Fibroblast of lung (primary cell): ENCODE data around the gene TLCD4. TPM values are rescaled to one million over a fixed set of nuclear protein-coding genes. Genes with fewer than 3 reads are reported as not detected.

Experiments used
- DNase-seq, 2 donors: peaks; one replicate each; pipeline versions ENCODE4 v3.0.0 to v3.0.0-alpha.2; 2010; ENCODE audit warnings: low read depth in 2 of 2
- H2AFZ ChIP-seq: 2 replicates; pipeline ENCODE4 v1.5.1; 2012; ENCODE audit warnings: low read length, control low read depth, inconsistent platforms
- H3K27ac ChIP-seq: 2 replicates; pipeline ENCODE4 v1.5.1; 2011; ENCODE audit warnings: low read length, control low read depth; ENCODE audit not compliant: insufficient read depth
- H3K27me3 ChIP-seq: 2 replicates; pipeline ENCODE4 v1.5.1; 2011; ENCODE audit warnings: mild to moderate bottlenecking, low read length; ENCODE audit not compliant: control insufficient read depth, insufficient read depth
- H3K36me3 ChIP-seq: 2 replicates; pipeline ENCODE4 v1.5.1; 2011; ENCODE audit warnings: low read length; ENCODE audit not compliant: control insufficient read depth, insufficient read depth
- H3K4me1 ChIP-seq: 2 replicates; pipeline ENCODE4 v1.5.1; 2011; ENCODE audit warnings: low read length; ENCODE audit not compliant: control insufficient read depth, insufficient read depth; ENCODE audit errors: extremely low read depth
- H3K4me2 ChIP-seq: 2 replicates; pipeline ENCODE4 v1.5.1; 2011; ENCODE audit warnings: low read length, control low read depth; ENCODE audit not compliant: insufficient read depth; ENCODE audit errors: extremely low read depth
- H3K4me3 ChIP-seq, 4 experiments: fragments of 200-600 bp in 1 of 4; sonication (generic) in 1 of 4; replicated peaks in 1 of 4; 2 replicates each; pipeline ENCODE4 v1.5.1; 2011 to 2016; ENCODE audit warnings: low read length in 4 of 4, low read depth in 3 of 4, mild to moderate bottlenecking in 3 of 4, control low read depth in 2 of 4, inconsistent platforms in 1 of 4, mixed read lengths in 1 of 4; ENCODE audit not compliant: insufficient read depth in 1 of 4; ENCODE audit errors: control extremely low read depth in 1 of 4
- H3K79me2 ChIP-seq: 2 replicates; pipeline ENCODE4 v1.5.1; 2012; ENCODE audit warnings: mild to moderate bottlenecking, low read length, inconsistent platforms; ENCODE audit not compliant: control insufficient read depth, insufficient read depth
- H3K9ac ChIP-seq: 2 replicates; pipeline ENCODE4 v1.5.1; 2011; ENCODE audit warnings: mild to moderate bottlenecking, low read length, control low read depth; ENCODE audit not compliant: insufficient read depth
- H3K9me3 ChIP-seq: 2 replicates; pipeline ENCODE4 v1.5.1; 2012; ENCODE audit warnings: low read depth, low read length; ENCODE audit not compliant: control insufficient read depth, insufficient read depth
- H4K20me1 ChIP-seq: 2 replicates; pipeline ENCODE4 v1.5.1; 2011; ENCODE audit warnings: low read length; ENCODE audit not compliant: control insufficient read depth, insufficient read depth; ENCODE audit errors: extremely low read depth
- EZH2 ChIP-seq: IDR thresholded peaks from 2 replicates; pipeline ENCODE4 v1.5.1; 2012; ENCODE audit warnings: low read length, control low read depth, mild to moderate bottlenecking; ENCODE audit errors: missing control alignments
- polyA plus RNA-seq, 2 donors: library from polyadenylated mRNA; depleted of rRNA in 1 of 2; stranded (reverse) in 1 of 2; unstranded in 1 of 2; fragments of >200 nt; gene quantifications; 2 replicates each; pipeline ENCODE4 v1.2.1, GENCODE V29; 2011 to 2012; ENCODE audit warnings: missing spikeins in 1 of 2
- total RNA-seq: library from RNA; depleted of rRNA; stranded (reverse); fragments of >200 nt; gene quantifications from 2 replicates; pipeline ENCODE4 v1.2.1, GENCODE V29; 2014
- TF ChIP-seq, protein P1 (sequence below), 2 donors: IDR thresholded peaks in 1 of 2; conservative IDR thresholded peaks in 1 of 2; 1 replicate in 1 of 2; 2 replicates in 1 of 2; pipeline ENCODE4 v1.5.1; 2011 to 2012; ENCODE audit warnings: low read length in 2 of 2, control low read depth in 1 of 2, inconsistent platforms in 1 of 2, low read depth in 1 of 2, mild to moderate bottlenecking in 1 of 2

The TLCD4 gene
- total and polyA plus RNA-seq, 2 donors (not counting 1 experiment from before 2014, with no cell fraction given) = 1.5 to 2.1 TPM

- Histone ChIP-seq H3K36me3 (no peaks in the 10 kb centered on the region), H3K27me3 (no peaks in the 10 kb centered on the region), H3K9ac (no peak overlapping the region), H3K4me2 (no peak overlapping the region), H2AFZ (no peak overlapping the region), H3K9me3 (no peaks in the 10 kb centered on the region), H3K27ac (no peak overlapping the region), H3K4me3 (no peak overlapping the region), H4K20me1 (no peaks in the 10 kb centered on the region), H3K79me2 (no peaks in the 10 kb centered on the region), H3K4me1 (no peaks in the 10 kb centered on the region)
- no peak for DNase-seq
- TF ChIP-seq, protein P1, sequence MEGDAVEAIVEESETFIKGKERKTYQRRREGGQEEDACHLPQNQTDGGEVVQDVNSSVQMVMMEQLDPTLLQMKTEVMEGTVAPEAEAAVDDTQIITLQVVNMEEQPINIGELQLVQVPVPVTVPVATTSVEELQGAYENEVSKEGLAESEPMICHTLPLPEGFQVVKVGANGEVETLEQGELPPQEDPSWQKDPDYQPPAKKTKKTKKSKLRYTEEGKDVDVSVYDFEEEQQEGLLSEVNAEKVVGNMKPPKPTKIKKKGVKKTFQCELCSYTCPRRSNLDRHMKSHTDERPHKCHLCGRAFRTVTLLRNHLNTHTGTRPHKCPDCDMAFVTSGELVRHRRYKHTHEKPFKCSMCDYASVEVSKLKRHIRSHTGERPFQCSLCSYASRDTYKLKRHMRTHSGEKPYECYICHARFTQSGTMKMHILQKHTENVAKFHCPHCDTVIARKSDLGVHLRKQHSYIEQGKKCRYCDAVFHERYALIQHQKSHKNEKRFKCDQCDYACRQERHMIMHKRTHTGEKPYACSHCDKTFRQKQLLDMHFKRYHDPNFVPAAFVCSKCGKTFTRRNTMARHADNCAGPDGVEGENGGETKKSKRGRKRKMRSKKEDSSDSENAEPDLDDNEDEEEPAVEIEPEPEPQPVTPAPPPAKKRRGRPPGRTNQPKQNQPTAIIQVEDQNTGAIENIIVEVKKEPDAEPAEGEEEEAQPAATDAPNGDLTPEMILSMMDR (conservative IDR thresholded peaks at IDR 0.05 in 1 of 2, IDR thresholded peaks at IDR 0.05 in 1 of 2; ENCODE audit: low read depth in 1 of 2, low read length in 2 of 2) = no peak
- no peak for TF ChIP-seq EZH2
Observed at GRCh38 chr1:95132762-95133161, 15.6 kb downstream of the TLCD4 start.

GRCh38 chr1:95133687-95134086 lies 16.5 kb downstream of the TLCD4 start:
- TF ChIP-seq EZH2 = no peak
- TF ChIP-seq, protein P1 (conservative IDR thresholded peaks at IDR 0.05 in 1 of 2, IDR thresholded peaks at IDR 0.05 in 1 of 2; ENCODE audit: low read depth in 1 of 2, low read length in 2 of 2) = no peak
- no peak overlapping the region for H2AFZ ChIP-seq
- H4K20me1 ChIP-seq = no peaks in the 10 kb centered on the region
- H3K9ac ChIP-seq = no peak overlapping the region
- DNase-seq = no peak
- H3K4me1 ChIP-seq = no peaks in the 10 kb centered on the region
- H3K4me2 ChIP-seq = no peak overlapping the region
- H3K79me2 ChIP-seq = no peaks in the 10 kb centered on the region
- H3K27ac ChIP-seq = no peak overlapping the region
- H3K27me3 ChIP-seq = no peaks in the 10 kb centered on the region
- no peak overlapping the region for H3K4me3 ChIP-seq
- no peaks in the 10 kb centered on the region for H3K36me3 ChIP-seq
- no peaks in the 10 kb centered on the region for H3K9me3 ChIP-seq

DNA sequence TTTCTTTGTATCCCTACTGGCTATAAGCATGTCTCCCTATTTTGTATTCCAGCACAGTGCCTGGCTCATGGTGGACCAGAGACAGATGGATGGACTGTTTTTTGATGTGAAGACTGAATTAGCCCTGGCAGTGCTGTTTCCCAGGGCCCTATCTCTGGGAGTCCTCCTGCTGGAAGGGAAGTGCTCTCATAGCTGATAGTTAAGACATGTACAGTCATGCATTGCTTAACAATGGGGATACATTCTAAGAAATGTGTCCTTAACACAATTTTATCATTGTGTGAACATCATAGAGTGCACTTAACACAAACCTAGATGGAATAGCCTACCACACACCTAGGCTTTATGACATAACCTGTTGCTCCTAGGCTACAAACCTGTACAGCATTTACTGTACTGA lies 21.1 kb downstream of the TLCD4 start:
- H3K36me3 ChIP-seq = no peaks in the 10 kb centered on the region
- no peak for TF ChIP-seq EZH2
- TF ChIP-seq, protein P1 (conservative IDR thresholded peaks at IDR 0.05 in 1 of 2, IDR thresholded peaks at IDR 0.05 in 1 of 2; ENCODE audit: low read depth in 1 of 2, low read length in 2 of 2) = no peak

More for the DNA sequence above, 21.1 kb downstream of the TLCD4 start:
- H3K9me3 ChIP-seq = no peaks in the 10 kb centered on the region
- no peak overlapping the region for H3K27ac ChIP-seq
- no peaks in the 10 kb centered on the region for H3K4me1 ChIP-seq
- H3K9ac ChIP-seq = no peak overlapping the region
- no peaks in the 10 kb centered on the region for H3K79me2 ChIP-seq
- DNase-seq = no peak
- H2AFZ ChIP-seq = no peak overlapping the region
- no peaks in the 10 kb centered on the region for H4K20me1 ChIP-seq
- no peak overlapping the region for H3K4me3 ChIP-seq
- H3K27me3 ChIP-seq = no peaks in the 10 kb centered on the region
- H3K4me2 ChIP-seq = no peak overlapping the region
